Astrocyte of the cerebellum (primary cell): ENCODE measurements around the gene PSAT1.
A peak's percentile ranks its signal among the peaks of the same experiment; 100 is the strongest.

Source experiments
- DNase-seq: peaks from one replicate; pipeline ENCODE4 v3.0.0-alpha.2; 2011; ENCODE audit warnings: low read depth
- H3K4me3 ChIP-seq: 2 replicates; pipeline ENCODE4 v1.5.1; 2011; ENCODE audit warnings: mild to moderate bottlenecking, low read depth, low read length, moderate library complexity
- in situ Hi-C: cut with HindIII; loops from 2 replicates; pipeline ENCODE4 v1.10.0; 2017; ENCODE audit warnings: low sequenced_read_pairs
- TF ChIP-seq, protein P1 (sequence below): IDR thresholded peaks from 2 replicates; pipeline ENCODE4 v1.5.1; 2012; ENCODE audit warnings: low read length, low read depth, moderate library complexity, mild to moderate bottlenecking; ENCODE audit errors: missing control alignments

PSAT1 gene

GRCh38 chr9:78320875-78321496 lies 24.1 kb downstream of the PSAT1 start:
- no peak overlapping the region for H3K4me3 ChIP-seq
- TF ChIP-seq, protein P1, sequence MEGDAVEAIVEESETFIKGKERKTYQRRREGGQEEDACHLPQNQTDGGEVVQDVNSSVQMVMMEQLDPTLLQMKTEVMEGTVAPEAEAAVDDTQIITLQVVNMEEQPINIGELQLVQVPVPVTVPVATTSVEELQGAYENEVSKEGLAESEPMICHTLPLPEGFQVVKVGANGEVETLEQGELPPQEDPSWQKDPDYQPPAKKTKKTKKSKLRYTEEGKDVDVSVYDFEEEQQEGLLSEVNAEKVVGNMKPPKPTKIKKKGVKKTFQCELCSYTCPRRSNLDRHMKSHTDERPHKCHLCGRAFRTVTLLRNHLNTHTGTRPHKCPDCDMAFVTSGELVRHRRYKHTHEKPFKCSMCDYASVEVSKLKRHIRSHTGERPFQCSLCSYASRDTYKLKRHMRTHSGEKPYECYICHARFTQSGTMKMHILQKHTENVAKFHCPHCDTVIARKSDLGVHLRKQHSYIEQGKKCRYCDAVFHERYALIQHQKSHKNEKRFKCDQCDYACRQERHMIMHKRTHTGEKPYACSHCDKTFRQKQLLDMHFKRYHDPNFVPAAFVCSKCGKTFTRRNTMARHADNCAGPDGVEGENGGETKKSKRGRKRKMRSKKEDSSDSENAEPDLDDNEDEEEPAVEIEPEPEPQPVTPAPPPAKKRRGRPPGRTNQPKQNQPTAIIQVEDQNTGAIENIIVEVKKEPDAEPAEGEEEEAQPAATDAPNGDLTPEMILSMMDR: no peak
- no peak for DNase-seq
- in situ Hi-C loops: no loop called here

DNA sequence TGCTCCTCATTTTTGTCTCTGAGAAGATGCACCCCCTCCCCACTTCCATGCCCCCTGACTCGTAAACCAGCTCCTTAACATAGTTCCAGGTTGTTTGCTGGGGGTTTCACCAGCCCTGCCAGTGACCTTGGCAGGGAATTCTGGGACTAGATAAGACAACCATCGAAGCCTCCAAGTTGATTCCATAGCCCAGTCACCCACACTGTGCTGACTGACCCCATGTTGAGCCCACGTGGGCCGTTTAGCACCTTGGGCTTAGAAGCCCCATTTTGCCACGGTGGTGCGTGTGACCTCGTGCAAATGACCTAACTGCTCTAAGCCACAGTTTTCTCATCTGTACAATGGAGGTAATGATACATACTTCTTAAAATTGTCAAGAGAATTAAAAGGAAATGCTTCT lies 24.6 kb downstream of the PSAT1 start:
- DNase-seq: no peak
- in situ Hi-C loops: no loop called here
- TF ChIP-seq, protein P1: no peak
- no peak overlapping the region for H3K4me3 ChIP-seq

DNA sequence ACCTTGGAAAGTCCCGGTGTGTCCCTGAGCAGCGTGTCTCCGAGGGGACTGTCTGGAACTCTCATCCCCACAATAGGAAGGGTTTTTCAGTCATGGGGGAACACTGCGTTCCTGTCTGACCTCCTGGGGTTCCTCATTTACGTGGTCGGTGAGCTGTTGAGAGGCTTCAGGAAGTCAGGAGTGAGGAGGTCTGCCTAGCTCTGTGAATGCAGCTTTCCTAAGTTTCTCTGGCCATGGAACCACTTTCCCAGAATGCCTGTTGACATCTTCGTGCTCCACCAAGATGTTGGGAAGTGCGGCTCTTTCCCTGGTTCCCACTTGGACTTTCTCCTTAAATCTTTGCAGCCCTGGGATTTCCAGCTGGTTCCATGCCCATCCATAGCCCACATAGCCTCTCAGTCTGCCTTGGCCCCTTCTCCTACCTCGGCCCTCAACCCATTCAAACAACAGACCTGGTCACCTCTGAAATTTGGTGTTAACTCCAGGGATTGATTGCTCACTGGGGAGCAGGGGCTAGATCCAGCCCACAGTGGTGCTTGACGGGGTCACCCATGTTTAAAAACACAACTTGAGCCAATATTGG lies 27.2 kb downstream of the PSAT1 start:
- no peak for DNase-seq
- in situ Hi-C loops: no loop called here
- TF ChIP-seq, protein P1: no peak
- H3K4me3 ChIP-seq: no peak overlapping the region

DNA sequence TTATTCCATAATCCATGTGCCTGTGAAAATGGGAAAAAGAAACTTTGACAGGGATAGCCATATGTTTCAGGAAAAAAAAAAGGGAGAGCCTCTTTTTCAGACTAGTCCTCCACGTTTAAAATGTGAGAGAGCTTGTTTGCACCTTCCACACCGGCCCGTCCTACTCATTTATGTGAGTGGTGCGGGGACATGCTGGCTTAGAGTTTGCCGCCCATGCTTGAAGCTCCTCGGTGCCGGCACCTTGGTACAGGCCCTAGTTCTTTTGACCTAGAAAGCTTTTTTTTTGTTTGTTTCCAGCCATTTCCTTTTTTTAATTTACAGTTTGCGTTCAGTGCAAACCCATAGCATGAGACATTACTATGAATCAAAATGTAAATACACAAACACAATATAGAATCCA lies 27.8 kb downstream of the PSAT1 start:
- no peak overlapping the region for H3K4me3 ChIP-seq
- in situ Hi-C loops: no loop called here
- TF ChIP-seq, protein P1: no peak
- DNase-seq: no peak

DNA sequence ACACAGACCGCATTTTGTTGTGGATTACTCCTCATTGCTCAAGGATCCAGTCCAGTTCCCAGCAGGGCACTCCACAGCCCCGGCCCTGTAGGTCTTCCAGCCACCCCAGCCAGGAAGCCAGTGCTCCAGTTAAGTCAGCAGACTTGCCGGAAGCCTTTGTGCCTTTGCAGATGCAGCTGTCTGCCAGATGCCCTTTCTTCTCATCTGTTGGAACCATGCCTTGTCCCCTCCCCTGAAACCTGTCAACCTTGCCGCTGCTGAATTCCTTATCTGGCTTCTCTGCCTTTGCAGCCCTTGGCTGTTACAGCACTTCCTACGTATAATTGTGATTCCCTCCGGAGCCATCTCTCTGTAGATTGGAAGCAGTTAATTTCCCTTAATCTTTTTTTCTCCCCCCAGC lies 28.4 kb downstream of the PSAT1 start:
- H3K4me3 ChIP-seq: peak overlapping the region; percentile 14
- peak; percentile 53 for DNase-seq
- in situ Hi-C loops: no loop called here
- TF ChIP-seq, protein P1: no peak

DNA sequence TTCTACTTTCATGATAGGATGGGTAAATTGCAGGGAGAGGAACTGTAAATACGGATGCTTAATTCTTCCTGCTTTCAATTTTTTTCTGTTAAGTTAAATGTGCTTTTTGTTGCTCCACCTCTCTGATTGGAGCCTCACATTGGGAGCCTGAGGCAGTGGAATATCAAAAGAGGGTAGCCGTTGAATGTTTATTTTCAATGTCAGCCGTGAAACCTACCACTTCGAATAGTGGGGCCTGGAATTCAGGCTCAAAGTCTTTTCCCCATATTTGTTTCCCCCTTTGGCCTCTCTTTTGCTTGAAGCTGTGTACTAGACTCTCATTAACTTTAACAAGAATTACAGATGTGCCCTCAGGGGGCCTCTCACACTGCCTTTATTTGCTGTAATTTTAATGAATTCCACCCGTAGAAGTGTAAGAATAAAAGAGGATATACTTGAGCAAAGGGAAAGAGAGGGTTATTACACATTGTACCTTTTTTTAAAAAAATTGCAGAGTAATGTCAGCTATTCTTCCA lies 29.0 kb downstream of the PSAT1 start:
- in situ Hi-C loops: no loop called here
- TF ChIP-seq, protein P1: no peak

More for the DNA sequence above, 29.0 kb downstream of the PSAT1 start:
- no peak for DNase-seq
- H3K4me3 ChIP-seq: no peak overlapping the region
